GM18498 (cell line): ENCODE results near the gene PCSK1N.

Experiments used
- ATAC-seq: cut with Tn5 transposase; IDR thresholded peaks from one replicate; pipeline ENCODE4 v1.9.1; 2021; ENCODE audit warnings: mild to moderate bottlenecking, moderate library complexity; ENCODE audit not compliant: unreplicated experiment

Gene PCSK1N

DNA sequence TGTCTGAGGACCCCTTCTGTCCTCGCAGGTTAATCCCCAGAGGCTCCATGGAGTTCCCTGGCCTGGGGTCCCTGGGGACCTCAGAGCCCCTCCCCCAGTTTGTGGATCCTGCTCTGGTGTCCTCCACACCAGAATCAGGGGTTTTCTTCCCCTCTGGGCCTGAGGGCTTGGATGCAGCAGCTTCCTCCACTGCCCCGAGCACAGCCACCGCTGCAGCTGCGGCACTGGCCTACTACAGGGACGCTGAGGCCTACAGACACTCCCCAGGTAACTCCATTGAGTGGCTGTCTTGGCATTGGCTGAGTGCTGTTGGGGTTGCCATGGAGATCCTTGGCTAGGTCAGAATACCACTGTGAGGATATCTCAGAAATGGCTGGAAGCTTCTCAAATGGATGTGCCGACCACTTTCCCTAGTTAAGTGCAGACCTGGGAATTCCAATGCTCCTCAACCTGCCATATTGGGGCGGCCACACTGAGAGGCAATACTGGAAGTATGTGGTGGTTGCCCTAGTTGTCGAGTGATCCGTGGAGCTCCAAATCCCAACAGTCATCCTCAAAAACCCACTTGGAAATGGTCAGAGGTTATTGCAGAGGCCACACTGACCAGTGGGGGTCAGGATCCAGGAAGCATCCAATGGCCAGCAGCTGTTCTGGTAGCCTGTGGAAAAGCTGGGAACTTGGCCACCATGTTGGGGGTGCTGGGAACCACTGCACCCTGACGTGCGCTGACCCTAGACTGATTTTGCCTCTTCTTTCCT, 44.2 kb downstream of the PCSK1N start:
- ATAC-seq, result no peak

DNA sequence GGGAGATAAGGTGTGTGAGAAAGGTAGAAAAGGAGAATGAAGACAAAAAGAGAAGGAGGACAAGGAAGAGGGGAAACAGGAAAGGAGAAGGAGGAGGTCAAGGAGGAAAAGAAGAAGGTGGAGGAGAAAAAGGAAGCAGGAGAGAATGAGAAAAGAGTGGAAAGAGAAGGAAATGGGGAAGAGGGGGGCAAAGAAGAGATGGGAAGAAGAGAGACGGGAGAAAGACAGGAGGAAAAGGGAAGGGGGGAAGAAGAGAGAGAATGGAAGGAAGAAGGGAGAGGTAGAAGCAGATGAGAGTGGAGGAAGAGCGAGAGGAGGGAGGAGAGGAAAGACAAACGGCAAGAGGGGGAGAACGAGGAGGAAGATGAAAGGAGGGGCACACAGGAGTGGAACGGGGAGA, 44.9 kb downstream of the PCSK1N start:
- ATAC-seq, result no peak

DNA sequence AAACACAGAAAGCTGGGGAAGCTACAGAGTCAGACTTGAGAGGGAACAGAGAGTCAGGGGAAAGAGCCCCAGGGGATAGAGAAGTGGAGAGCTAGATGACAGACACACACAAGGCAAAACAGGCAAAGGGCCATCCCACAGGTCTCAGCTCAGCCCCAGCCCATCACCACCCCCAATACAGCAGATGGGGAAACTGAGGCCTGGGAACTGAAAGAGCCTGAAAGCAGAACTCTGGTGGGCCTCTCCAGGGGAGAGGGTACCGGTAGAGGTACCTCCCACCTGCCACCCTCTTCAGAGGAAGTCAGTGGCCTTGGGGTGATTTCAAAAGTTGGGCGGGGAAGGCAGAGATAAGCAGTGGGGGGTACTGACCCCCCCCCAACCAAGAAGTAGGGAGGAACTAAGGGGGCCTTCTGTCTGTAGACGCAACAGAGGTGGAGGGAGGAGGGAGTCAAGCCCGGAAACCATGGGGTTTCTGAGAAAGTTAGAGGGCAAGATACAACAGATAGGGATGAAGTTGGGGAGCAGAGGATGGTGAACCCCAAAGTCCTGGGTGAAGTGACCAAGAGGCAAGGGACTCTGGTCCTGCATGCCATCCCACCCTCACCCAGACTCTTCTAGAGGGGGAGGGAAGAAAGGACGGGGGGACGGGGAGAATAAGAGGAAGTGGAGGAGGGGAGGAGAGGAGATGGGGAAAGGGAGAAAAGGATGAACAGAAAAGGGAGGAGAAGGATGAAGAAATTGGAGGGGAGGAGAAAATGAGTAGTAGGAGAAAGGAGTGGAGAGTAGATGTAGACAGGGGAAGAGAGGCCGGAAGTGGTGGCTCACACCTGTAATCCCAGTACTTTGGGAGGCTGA, 45.8 kb downstream of the PCSK1N start:
- no peak for ATAC-seq

- no peak for ATAC-seq
Observed at GRCh38 chrX:48787505-48788443, 47.6 kb downstream of the PCSK1N start.

- no peak for ATAC-seq
Observed at GRCh38 chrX:48786825-48787504, 48.4 kb downstream of the PCSK1N start.

DNA sequence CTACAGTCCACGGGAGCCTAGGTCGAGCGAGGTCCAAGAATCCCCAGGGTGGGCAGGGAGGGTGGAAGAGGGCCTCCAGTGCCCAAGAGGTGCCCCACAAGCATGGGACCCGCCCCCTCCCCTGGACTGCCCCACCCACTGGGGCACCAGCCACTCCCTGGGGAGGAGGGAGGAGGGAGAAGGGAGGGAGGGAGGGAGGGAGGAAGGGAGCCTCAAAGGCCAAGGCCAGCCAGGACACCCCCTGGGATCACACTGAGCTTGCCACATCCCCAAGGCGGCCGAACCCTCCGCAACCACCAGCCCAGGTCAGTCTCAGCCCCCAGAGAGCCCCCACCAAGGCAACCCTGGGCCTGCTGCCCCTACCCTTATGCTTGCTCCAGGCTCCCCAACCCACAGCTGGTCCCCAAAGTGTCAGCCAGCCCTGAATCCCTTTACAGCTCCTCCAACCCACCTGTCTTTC, 49.0 kb downstream of the PCSK1N start, which contains the start of gene GATA1:
GATA1 (plus strand) TSS at position 250 of the 460 bp plus-strand sequence. CDS start 4,520 bp downstream, outside the sequence.
- no peak for ATAC-seq

GRCh38 chrX:48785540-48786214, 49.7 kb downstream of the PCSK1N start:
- no peak for ATAC-seq

DNA sequence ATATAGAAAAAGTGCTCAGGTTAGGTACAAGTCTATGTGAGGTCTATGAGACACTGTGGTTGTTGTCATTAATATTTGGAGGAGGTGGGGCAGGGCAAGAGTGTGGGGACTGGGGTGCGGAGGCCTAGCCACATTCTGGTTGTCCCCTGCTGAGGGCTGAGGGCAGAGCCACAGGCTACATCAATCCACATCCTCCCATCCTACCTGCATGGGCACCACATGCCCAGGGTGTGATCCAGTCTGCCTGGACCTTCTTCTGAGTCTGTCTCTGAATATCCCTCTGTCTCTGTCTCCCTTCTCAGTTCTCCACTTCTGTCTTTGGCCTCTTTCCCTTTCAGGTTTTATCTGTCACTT, 50.2 kb downstream of the PCSK1N start:
- no peak for ATAC-seq

GRCh38 chrX:48784726-48785125, 50.7 kb downstream of the PCSK1N start:
- no peak for ATAC-seq

DNA sequence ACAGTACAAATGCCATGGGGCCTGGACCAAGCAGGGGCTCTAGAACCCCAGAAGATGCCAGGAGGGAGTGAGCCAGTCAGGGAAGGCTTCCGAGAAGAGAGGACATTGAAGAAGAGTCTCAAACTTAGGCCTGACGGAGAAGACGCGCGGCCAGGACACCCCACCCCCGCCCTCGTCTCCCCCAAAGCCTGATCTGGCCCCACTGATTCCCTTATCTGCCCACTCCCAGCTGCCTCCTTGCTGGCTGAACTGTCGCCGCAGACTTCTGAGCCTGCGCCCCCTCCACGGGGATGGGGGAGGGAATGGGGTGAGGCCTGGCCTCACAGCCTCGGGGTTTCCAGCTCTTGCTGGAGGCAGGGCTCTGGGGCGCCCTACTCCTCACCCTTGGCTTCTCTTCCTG, 52.6 kb downstream of the PCSK1N start:
- no peak for ATAC-seq

DNA sequence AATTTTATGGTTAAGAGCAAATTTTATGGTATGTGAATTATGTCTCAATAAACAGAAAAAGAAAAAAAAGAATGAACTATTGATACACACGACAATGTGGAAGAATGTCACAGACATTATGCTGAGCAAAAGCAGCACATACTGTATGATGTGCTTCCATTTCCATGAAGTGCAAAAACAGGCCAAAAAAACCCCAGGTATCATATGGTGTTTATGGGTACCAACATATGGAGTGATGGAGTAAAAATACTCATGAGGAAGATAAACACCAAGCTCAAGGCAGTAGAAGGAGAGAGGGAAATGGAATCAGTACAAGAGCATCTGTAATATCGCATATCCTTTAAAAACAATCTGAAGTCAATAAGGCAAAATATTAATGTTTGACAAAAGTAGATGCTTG, 53.2 kb downstream of the PCSK1N start:
- no peak for ATAC-seq

DNA sequence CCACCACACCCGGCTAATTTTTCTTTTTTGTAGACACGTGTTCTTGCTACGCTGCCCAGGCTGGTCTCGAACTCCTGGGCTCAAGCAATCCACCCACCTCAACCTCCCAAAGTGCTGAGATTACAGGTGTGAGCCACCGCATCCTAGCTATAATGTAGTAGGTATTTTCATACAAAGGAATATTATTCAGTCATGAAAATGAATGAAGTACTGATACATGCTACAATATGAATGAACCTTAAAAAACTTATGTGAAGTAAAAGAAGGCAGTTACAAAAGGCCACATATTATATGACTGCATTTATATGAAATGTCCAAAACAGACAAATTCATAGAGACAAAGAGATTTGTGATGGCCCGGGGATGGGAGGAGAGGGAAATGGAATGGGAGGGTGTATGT, 53.7 kb downstream of the PCSK1N start:
- no peak for ATAC-seq
